CD14-positive monocyte (primary cell): ENCODE results near the gene APP. TPM values are rescaled to one million over a fixed set of nuclear protein-coding genes. Genes with fewer than 3 reads are reported as not detected.

Source experiments
- DNase-seq, 3 donors: peaks; one replicate each; pipeline ENCODE4 v3.0.0-alpha.2; 2011 to 2022
- H2AFZ ChIP-seq: 2 replicates; pipeline ENCODE4 v1.6.0; 2012; ENCODE audit warnings: mild to moderate bottlenecking, low read depth, low read length, inconsistent platforms; ENCODE audit not compliant: insufficient read depth, poor library complexity, severe bottlenecking
- H3K27ac ChIP-seq, 2 donors: 1 replicate in 1 of 2; 2 replicates in 1 of 2; pipeline ENCODE4 v1.5.1; 2012 to 2013; ENCODE audit warnings: low read length in 2 of 2, control low read depth in 1 of 2, inconsistent platforms in 1 of 2, low read depth in 1 of 2, mild to moderate bottlenecking in 1 of 2
- H3K27me3 ChIP-seq, 2 donors: one replicate each; pipeline versions ENCODE4 v1.6.0 to v1.6.1; 2011 to 2013; ENCODE audit warnings: low read length in 2 of 2; ENCODE audit not compliant: control insufficient read depth in 2 of 2, insufficient read depth in 2 of 2
- H3K36me3 ChIP-seq, 2 donors: replicated peaks in 1 of 2; 1 replicate in 1 of 2; 2 replicates in 1 of 2; pipeline versions ENCODE4 v1.5.1 to v1.6.1; 2012 to 2013; ENCODE audit warnings: low read length in 2 of 2, control low read depth in 1 of 2, inconsistent platforms in 1 of 2, mild to moderate bottlenecking in 1 of 2; ENCODE audit not compliant: insufficient read depth in 2 of 2, control insufficient read depth in 1 of 2
- H3K4me1 ChIP-seq, 2 donors: 1 replicate in 1 of 2; 2 replicates in 1 of 2; pipeline versions ENCODE4 v1.5.1 to v1.6.1; 2012 to 2013; ENCODE audit warnings: low read length in 2 of 2, control low read depth in 1 of 2, inconsistent platforms in 1 of 2, mild to moderate bottlenecking in 1 of 2, moderate library complexity in 1 of 2; ENCODE audit not compliant: insufficient read depth in 2 of 2, control insufficient read depth in 1 of 2
- H3K4me2 ChIP-seq: replicated peaks from 2 replicates; pipeline ENCODE3; 2012; ENCODE audit warnings: low read length, moderate library complexity, mild to moderate bottlenecking; ENCODE audit not compliant: poor library complexity, severe bottlenecking; ENCODE audit errors: extremely low read depth
- H3K4me3 ChIP-seq, 3 experiments: fragments of 200-600 bp in 1 of 3; sonication (generic) in 1 of 3; replicated peaks in 1 of 3; 1 replicate in 2 of 3; 2 replicates in 1 of 3; pipeline ENCODE4 v1.5.1; 2011 to 2013; ENCODE audit warnings: low read length in 3 of 3, mild to moderate bottlenecking in 3 of 3, control low read depth in 2 of 3, low read depth in 2 of 3, inconsistent platforms in 1 of 3, moderate library complexity in 1 of 3
- H3K79me2 ChIP-seq: 2 replicates; pipeline ENCODE4 v1.6.0; 2012; ENCODE audit warnings: mild to moderate bottlenecking, control low read depth, inconsistent platforms, low read length, moderate library complexity; ENCODE audit not compliant: insufficient read depth
- H3K9ac ChIP-seq: 2 replicates; pipeline ENCODE4 v1.6.0; 2017; ENCODE audit warnings: low read length, mild to moderate bottlenecking; ENCODE audit not compliant: insufficient read depth, poor library complexity, severe bottlenecking
- H3K9me3 ChIP-seq, 2 donors: replicated peaks in 1 of 2; 1 replicate in 1 of 2; 2 replicates in 1 of 2; pipeline versions ENCODE4 v1.5.1 to v1.6.1; 2012 to 2013; ENCODE audit warnings: low read length in 2 of 2, control low read depth in 1 of 2; ENCODE audit not compliant: control insufficient read depth in 1 of 2, insufficient read depth in 1 of 2
- H4K20me1 ChIP-seq: 2 replicates; pipeline ENCODE4 v1.6.0; 2012; ENCODE audit warnings: mild to moderate bottlenecking, low read length, control low read depth, moderate library complexity; ENCODE audit not compliant: insufficient read depth
- H3K27ac Mint-ChIP-seq, 7 donors: one replicate each; pipeline ENCODE4 v1.8.0; 2020; ENCODE audit warnings: mild to moderate bottlenecking in 7 of 7, mixed read lengths in 7 of 7, moderate library complexity in 6 of 7, inconsistent platforms in 2 of 7
- H3K27me3 Mint-ChIP-seq, 3 donors: one replicate each; pipeline ENCODE4 v1.8.0; 2021 to 2022; ENCODE audit warnings: low read depth in 3 of 3, mild to moderate bottlenecking in 3 of 3, mixed read lengths in 3 of 3, moderate library complexity in 3 of 3, inconsistent platforms in 1 of 3
- H3K36me3 Mint-ChIP-seq, 2 donors: one replicate each; pipeline ENCODE4 v1.8.0; 2020; ENCODE audit warnings: mixed read lengths in 2 of 2, inconsistent platforms in 1 of 2, mild to moderate bottlenecking in 1 of 2
- H3K4me1 Mint-ChIP-seq: one replicate; pipeline ENCODE4 v1.8.0; 2020; ENCODE audit warnings: mild to moderate bottlenecking, mixed read lengths
- H3K4me3 Mint-ChIP-seq, 2 donors: one replicate each; pipeline ENCODE4 v1.8.0; 2020; ENCODE audit warnings: mild to moderate bottlenecking in 2 of 2, mixed read lengths in 2 of 2, moderate library complexity in 1 of 2
- H3K9me3 Mint-ChIP-seq, 7 donors: one replicate each; pipeline ENCODE4 v1.8.0; 2020 to 2022; ENCODE audit warnings: mixed read lengths in 7 of 7, mild to moderate bottlenecking in 6 of 7, moderate library complexity in 6 of 7, inconsistent platforms in 2 of 7
- CTCF ChIP-seq: fragments of 200-600 bp; IDR thresholded peaks from one replicate; pipeline ENCODE4 v1.8.0; 2022; ENCODE audit warnings: antibody characterized with exemption, mild to moderate bottlenecking
- WGBS: methylation state at CpG from one replicate; pipeline ENCODE4 v1.1.5; 2013; ENCODE audit warnings: missing lambda C conversion rate; ENCODE audit not compliant: insufficient coverage; 5-methylcytosine and 5-hydroxymethylcytosine counted together
- intact Hi-C, 2 donors: fragments of 100-400 bp; cut with micrococcal nuclease; formaldehyde crosslinking; loops; one replicate each; pipeline versions ENCODE4 v1.15.0 to v1.15.1; 2023
- polyA plus RNA-seq, 3 donors: library from polyadenylated mRNA; depleted of rRNA in 1 of 3; unstranded in 2 of 3; stranded (reverse) in 1 of 3; fragments of 300-500 nt in 2 of 3; fragments of >200 nt in 1 of 3; fragmentation: Illumina TruSeq in 2 of 3; gene quantifications; 1 replicate in 2 of 3; 2 replicates in 1 of 3; pipeline ENCODE4 v1.2.3, GENCODE V29; 2012 to 2021

APP gene
- polyA plus RNA-seq, 3 donors: 28.0 to 118 (median 35.1) TPM

DNA sequence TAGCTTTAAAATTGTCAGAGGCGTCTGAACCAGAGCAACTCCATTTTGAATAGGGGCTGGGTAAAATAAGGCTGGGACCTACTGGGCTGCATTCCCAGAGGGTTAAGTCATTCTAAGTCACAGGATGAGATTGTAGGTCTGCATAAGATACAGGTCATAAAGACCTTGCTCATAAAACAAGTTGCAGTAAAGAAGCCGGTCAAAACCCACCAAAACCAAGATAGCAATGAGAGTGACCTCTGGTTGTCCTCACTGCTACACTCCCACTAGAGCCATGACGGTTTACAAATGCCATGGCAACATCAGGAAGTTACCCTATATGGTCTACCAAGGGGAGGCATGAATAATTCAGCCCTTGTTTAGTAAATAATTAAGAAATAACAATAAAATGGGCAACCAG is 292.2 kb downstream of the APP start:
- no peak for TF ChIP-seq CTCF
- Histone ChIP-seq H3K27me3 (no peaks in the 10 kb centered on the region), H3K4me3 (no peak overlapping the region), H4K20me1 (no peaks in the 10 kb centered on the region), H2AFZ (no peak overlapping the region), H3K4me1 (no peaks in the 10 kb centered on the region), H3K9ac (no peak overlapping the region), H3K4me2 (no peak overlapping the region), H3K27ac (no peak overlapping the region), H3K36me3 (peaks cover 14 to 15% of the 10 kb centered on the region in 2 donors), H3K9me3 (no peaks in the 10 kb centered on the region), H3K79me2 (no peaks in the 10 kb centered on the region)
- intact Hi-C loops: no loop called here
- 100% methylated on average over 1 of the region's 3 CpGs for WGBS
- H3K27me3 Mint-ChIP-seq: no peaks in the 10 kb centered on the region
- H3K9me3 Mint-ChIP-seq: peaks cover 0 to 3% (median 0%) of the 10 kb centered on the region in 7 donors
- H3K27ac Mint-ChIP-seq: no peak overlapping the region
- H3K4me1 Mint-ChIP-seq: peaks cover 3% of the 10 kb centered on the region
- no peak for DNase-seq
- H3K36me3 Mint-ChIP-seq: peaks cover 19 to 26% of the 10 kb centered on the region in 2 donors
- H3K4me3 Mint-ChIP-seq: no peak overlapping the region

GRCh38 chr21:25872271-25872670 is 298.3 kb downstream of the APP start:
- Mint-ChIP-seq H3K36me3 (peaks cover 0 to 5% of the 10 kb centered on the region in 2 donors), H3K4me3 (no peak overlapping the region), H3K9me3 (peaks cover 0 to 10% (median 4%) of the 10 kb centered on the region in 7 donors), H3K27me3 (peaks cover 0 to 3% (median 0%) of the 10 kb centered on the region in 3 donors), H3K4me1 (peaks cover 3% of the 10 kb centered on the region), H3K27ac (no peak overlapping the region)
- Histone ChIP-seq H3K4me3 (no peak overlapping the region), H3K4me2 (no peak overlapping the region), H3K27ac (no peak overlapping the region), H3K36me3 (no peaks in the 10 kb centered on the region), H4K20me1 (no peaks in the 10 kb centered on the region), H3K9ac (no peak overlapping the region), H3K4me1 (no peaks in the 10 kb centered on the region), H3K9me3 (no peaks in the 10 kb centered on the region), H3K79me2 (no peaks in the 10 kb centered on the region), H2AFZ (no peak overlapping the region), H3K27me3 (no peaks in the 10 kb centered on the region)
- WGBS: 100% methylated on average over 1 of the region's 4 CpGs
- no peak for DNase-seq
- intact Hi-C loops: no loop called here
- TF ChIP-seq CTCF: no peak
